Esophagus mucosa (tissue), 1 donor: ENCODE data around the gene IQCB1. TPM values are rescaled to one million over a fixed set of nuclear protein-coding genes. Genes with fewer than 3 reads are reported as not detected.
"Not testable (repeated sequence)": the region's sequence is repeated elsewhere in the genome, so short reads cannot be mapped to it uniquely, and the experiment has no call there.

ENCODE experiments used
- ATAC-seq: fragments of 200-7000 bp; cut with Tn5 transposase; one replicate; pipeline ENCODE4 v1.9.1; 2020
- total RNA-seq: library from RNA; stranded (reverse); gene quantifications from one replicate; pipeline ENCODE4 v1.2.4, GENCODE V29; 2023
- donor health status: DM: yes; HTN: yes; CAD: no.

Gene IQCB1
- 9.0 TPM for total RNA-seq

DNA sequence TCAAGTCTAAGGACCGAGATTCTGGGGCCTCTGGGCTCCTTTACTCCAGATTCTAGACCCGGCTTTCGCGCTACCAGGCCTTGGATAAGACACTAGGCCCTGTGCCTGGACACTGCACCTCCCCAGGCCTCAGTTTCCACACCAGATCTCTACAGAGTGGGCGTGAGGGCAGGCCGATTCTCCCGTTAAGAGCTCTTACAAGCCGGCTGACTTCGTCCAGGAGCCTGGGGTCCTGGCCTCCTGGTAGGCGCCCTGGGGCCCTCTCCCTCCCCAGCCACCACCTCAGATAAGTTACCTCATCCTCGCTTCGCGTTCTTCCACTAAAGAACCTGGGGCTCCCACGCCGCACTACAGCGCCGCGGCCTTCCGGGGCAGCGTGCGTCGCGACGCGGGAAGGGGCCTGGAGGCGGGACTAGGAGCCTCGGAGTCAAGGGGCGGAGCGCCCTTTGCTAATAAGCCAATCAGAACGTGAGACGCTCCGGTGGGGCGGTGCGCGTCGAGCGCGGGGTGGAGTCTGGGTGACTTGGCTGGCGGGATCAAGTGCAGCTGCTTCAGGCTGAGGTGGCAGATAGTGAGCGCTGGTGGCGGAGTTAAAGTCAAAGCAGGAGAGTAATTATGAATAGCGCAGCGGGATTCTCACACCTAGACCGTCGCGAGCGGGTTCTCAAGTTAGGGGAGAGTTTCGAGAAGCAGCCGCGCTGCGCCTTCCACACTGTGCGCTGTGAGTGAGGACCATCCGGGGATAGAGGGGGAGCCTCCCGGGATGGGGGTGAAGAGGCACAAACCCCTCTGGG lies at the start of gene IQCB1, which contains the start of gene EAF2:
IQCB1 (minus strand) TSS at position 390 of the 794 bp plus-strand sequence. CDS start 6,100 bp downstream, outside the sequence.
EAF2 (plus strand) TSS at position 539 of the 794 bp plus-strand sequence; CDS start at position 616, 77 bp downstream.
- peak; percentile 100 for ATAC-seq

DNA sequence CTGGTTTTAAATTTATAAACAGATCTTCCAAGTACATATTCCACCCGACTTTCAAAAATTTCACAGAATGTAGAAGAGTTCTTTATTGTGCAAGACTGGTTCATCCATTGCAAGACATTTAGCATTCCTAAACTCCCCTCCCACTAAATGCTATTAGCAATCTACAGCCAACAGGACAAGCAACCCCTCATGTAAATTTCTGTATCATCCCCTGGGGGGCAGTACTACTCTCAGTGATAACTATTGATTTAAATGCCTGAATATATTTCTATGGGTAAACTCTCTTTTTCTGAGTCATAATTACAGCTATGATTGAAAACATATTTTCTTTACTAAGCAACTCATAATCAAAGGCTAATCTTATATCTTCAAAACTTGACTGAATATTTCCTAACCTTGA lies 48.6 kb upstream of the IQCB1 start:
- peak; percentile 26 for ATAC-seq

- ATAC-seq = no peak
Observed at GRCh38 chr3:121878411-121878810, 43.6 kb upstream of the IQCB1 start.

DNA sequence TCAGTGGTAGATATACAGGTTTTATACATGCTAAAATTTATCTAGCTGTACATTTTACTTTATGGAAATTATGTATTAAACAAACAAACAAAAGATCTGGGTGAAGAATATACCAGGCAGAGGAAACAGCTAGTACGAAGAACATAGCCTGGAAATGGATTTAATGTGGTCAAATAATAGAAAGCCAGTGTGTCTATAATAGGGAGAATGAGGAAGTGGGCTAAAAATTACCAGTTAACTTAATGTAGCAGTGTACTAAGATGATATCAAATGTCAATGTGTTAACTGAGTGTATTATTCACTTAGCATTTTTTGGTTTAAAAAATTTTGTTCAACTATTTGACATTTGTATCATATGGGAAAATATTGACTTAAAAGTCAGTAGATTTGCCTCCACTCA lies 36.6 kb upstream of the IQCB1 start:
- ATAC-seq = no peak

- no peak for ATAC-seq
Observed at GRCh38 chr3:121870717-121871116, 35.9 kb upstream of the IQCB1 start.

- no peak for ATAC-seq
Observed at GRCh38 chr3:121869736-121870135, 34.9 kb upstream of the IQCB1 start.

DNA sequence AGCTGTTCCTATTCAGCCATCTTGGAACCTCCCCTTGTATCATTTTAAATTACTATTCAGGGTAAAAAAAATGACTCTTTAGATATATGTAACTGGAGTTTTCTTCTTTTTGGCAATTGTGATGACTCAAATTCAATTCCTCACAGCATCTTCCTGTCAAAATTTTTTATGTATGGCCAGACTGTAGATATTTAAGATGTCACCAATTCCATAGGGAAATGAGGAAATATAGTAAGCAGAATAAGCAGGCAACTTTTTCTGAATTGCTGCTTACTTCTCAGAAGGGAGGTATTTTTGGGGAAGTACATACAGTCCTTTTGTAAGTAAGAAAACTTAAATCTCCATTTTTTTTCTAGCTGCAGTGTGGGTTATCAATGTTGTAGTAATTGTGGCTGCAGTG lies 28.9 kb upstream of the IQCB1 start:
- no peak for ATAC-seq

GRCh38 chr3:121863247-121863646 lies 28.4 kb upstream of the IQCB1 start:
- not testable (repeated sequence) for ATAC-seq

DNA sequence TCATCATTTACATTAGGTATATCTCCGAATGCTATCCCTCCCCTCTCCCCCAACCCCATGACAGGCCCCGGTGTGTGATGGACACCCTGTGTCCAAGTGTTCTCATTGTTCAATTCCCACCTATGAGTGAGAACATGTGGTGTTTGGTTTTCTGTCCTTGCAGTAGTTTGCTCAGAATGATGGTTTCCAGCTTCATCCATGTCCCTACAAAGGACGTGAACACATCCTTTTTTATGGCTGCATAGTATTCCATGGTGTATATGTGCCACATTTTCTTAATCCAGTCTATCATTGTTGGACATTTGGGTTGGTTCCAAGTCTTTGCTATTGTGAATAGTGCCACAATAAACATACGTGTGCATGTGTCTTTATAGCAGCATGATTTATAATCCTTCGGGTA lies 22.9 kb upstream of the IQCB1 start:
- not testable (repeated sequence) for ATAC-seq

GRCh38 chr3:121855555-121855954 lies 20.7 kb upstream of the IQCB1 start:
- peak; percentile 48 for ATAC-seq

DNA sequence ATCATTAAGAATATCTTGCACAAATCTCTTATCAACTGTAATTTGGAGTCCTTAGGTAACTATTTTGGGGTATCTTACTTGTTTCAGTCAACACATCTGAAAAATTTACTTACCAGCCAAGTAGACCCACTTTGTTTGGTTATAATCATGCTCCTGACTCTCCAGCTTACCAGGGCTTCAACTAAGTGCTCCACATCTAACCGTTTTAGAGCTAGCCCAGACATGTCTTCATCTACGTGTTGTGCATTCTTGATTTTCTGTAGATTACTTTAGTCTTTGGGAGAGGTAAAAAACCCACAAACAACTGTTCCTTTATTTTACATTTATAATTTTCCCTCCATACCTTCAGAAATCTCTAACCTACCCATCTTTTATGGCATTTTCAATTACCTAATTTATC lies 17.4 kb upstream of the IQCB1 start:
- ATAC-seq = no peak

GRCh38 chr3:121844892-121845291 lies 10.0 kb upstream of the IQCB1 start:
- no peak for ATAC-seq

DNA sequence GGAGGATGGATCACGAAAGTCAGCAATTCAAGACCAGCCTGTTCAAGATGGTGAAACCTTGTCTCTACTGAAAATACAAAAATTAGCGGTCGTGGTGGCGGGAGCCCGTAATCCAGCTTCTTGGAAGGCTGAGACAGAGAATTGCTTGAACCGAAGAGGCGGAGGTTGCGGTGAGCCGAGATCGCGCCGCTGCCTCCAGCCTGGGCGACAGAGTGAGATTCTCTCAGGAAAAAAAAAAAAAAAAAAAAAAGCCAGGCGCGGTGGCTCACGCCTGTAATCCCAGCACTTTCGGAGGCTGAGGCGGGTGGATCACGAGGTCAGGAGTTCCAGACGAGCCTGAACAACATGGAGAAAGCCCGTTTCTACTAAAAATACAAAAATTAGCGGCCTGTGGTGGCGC lies 5.1 kb upstream of the IQCB1 start:
- no peak for ATAC-seq

DNA sequence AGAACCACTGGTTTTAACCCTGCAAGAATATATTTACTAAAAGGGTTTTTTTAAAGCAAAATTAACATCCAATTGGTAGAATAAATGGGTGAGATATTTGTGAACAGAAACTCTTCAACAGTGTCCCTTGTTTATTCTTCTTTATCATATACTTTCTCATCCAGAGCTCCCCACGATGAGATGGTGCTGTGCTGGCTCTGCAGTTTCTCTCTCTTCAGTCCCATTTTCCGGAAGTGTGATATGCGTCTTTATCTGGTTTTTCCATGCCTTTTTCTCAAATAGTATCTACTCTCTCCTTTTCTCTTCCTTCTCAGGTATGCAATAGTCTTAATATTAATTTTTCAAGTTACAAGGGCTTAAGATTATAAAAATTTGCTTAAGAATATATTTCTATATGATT lies 1.6 kb upstream of the IQCB1 start:
- no peak for ATAC-seq

DNA sequence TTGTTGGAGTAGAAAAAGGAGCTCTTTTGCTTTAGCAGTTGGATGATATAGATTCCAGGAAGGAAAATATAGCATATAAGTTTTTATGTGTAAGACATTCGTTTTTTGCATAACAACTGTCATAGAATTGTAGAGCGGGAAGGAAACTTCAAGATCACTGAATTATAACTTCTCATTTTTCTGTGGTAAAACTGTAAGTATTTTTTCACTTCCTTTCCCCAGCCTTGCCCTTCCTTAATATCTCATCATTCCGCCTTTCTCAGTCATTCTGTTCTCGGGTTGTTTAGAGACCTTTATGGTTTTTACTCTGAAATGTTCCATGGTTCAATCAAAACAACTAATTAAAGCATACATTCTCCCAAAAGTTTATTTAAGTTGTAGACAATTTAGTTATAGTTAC lies 1.2 kb upstream of the IQCB1 start:
- no peak for ATAC-seq

GRCh38 chr3:121835465-121835801 lies 573 bp upstream of the IQCB1 start:
- ATAC-seq = peak; percentile 36

- no peak for ATAC-seq
Observed at GRCh38 chr3:121834157-121834670, 646 bp downstream of the IQCB1 start.

DNA sequence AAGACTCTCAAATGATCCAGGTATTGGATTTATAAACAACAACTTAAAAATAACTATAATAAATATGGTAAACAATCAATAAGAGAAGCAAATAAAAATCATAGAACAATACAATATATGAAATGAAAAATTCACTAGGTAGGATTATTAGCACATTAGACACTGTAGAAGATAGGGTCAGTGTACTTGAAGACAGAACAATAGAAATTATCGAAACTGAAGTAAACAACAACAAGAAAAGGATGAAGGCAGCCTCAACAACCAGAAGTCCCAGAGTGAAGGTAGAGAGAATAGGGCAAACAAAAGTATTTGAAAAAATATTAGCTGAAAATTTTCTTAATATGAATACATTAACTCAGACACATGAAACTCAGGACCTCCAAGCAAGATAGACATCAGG lies 11.9 kb downstream of the IQCB1 start:
- ATAC-seq = no peak

- ATAC-seq = no peak
Observed at GRCh38 chr3:121821421-121822199, 13.2 kb downstream of the IQCB1 start.

GRCh38 chr3:121819236-121819635 lies 15.6 kb downstream of the IQCB1 start:
- peak; percentile 67 for ATAC-seq

- no peak for ATAC-seq
Observed at GRCh38 chr3:121818578-121818977, 16.3 kb downstream of the IQCB1 start.

DNA sequence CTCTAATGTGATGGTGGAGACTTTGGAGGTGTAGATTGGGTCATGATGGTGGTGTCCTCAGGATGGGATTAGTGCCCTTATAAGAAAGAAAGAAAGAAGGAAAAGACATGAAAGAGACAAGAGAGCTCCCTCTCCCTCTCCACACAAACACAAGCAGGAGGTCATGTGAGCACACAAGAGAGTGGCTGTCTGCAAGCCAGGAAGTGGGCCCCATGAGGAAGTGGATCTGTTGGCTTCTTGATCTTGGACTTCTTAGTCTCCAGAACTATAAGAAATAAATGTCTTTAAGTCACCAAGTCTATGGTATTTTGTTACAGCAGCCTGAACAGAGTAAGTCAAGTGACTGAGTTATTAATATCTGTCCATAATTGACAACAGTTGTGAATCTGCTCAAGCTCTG lies 17.1 kb downstream of the IQCB1 start:
- no peak for ATAC-seq

DNA sequence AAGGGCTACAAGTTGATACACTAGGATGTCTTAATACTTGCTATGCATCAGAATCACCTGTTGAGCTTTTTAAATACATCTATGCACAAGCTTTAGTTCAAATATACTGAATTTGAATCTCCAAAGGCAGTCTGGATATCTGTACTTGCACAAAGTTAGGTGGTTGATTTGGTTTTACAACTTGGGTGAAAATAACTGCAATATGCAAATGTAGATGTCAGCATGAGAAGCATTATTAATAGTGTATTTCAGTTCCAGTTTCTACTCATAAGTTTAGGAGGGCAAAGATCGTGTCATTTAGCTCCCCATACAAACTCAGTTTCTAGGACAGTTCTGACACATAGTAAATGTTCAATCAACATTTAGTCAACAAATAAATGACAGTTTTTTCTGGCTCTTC lies 25.6 kb downstream of the IQCB1 start:
- no peak for ATAC-seq
